Measurements from ENCODE around the gene CMTM8. TPM values are rescaled to one million over a fixed set of nuclear protein-coding genes. Genes with fewer than 3 reads are reported as not detected.

Gene CMTM8
- total RNA-seq, 2 donors from 2014 or later: 5.2 to 7.2 TPM

- H3K4me3 Mint-ChIP-seq: peak overlapping the region; percentile 78
These were observed 62.9 kb downstream of the CMTM8 start for GRCh38 chr3:32301426-32301825.

GRCh38 chr3:32302601-32303398, 64.3 kb downstream of the CMTM8 start:
- no peaks in the 10 kb centered on the region for H3K36me3 Mint-ChIP-seq (ENCODE audit: low read depth)
- no peak for ATAC-seq (replicated peaks)
- no peaks in the 10 kb centered on the region for H3K27me3 Mint-ChIP-seq
- peaks cover 4% of the 10 kb centered on the region for H3K9me3 Mint-ChIP-seq
- peak overlapping the region; percentile 78 for H3K4me3 Mint-ChIP-seq
- H3K27ac Mint-ChIP-seq: peak overlapping the region; percentile 79
- peaks cover 39% of the 10 kb centered on the region for H3K4me1 Mint-ChIP-seq

More at GRCh38 chr3:32301426-32301825, 62.9 kb downstream of the CMTM8 start:
- Mint-ChIP-seq H3K27me3 (no peaks in the 10 kb centered on the region), H3K9me3 (peaks cover under 1% of the 10 kb centered on the region), H3K4me1 (peaks cover 35% of the 10 kb centered on the region), H3K36me3 (ENCODE audit: low read depth) (no peaks in the 10 kb centered on the region), H3K27ac (peak overlapping the region; percentile 66)
- peak; percentile 34 for ATAC-seq (replicated peaks)

GRCh38 chr3:32303399-32303747, 64.9 kb downstream of the CMTM8 start:
- Mint-ChIP-seq H3K36me3 (ENCODE audit: low read depth) (no peaks in the 10 kb centered on the region), H3K4me1 (peaks cover 39% of the 10 kb centered on the region), H3K4me3 (peak overlapping the region; percentile 78), H3K9me3 (peaks cover 4% of the 10 kb centered on the region), H3K27me3 (no peaks in the 10 kb centered on the region), H3K27ac (peak overlapping the region; percentile 79)
- ATAC-seq (replicated peaks): peak; percentile 45

- Mint-ChIP-seq H3K9me3 (peaks cover 4% of the 10 kb centered on the region), H3K4me1 (peaks cover 39% of the 10 kb centered on the region), H3K4me3 (peak overlapping the region; percentile 78), H3K27ac (peak overlapping the region; percentile 79), H3K27me3 (no peaks in the 10 kb centered on the region), H3K36me3 (ENCODE audit: low read depth) (no peaks in the 10 kb centered on the region)
- no peak for ATAC-seq (replicated peaks)
These were observed 65.7 kb downstream of the CMTM8 start for GRCh38 chr3:32303977-32304881.

- Mint-ChIP-seq H3K27ac (no peak overlapping the region), H3K4me3 (no peak overlapping the region), H3K4me1 (peaks cover 39% of the 10 kb centered on the region), H3K9me3 (peaks cover 4% of the 10 kb centered on the region), H3K27me3 (no peaks in the 10 kb centered on the region), H3K36me3 (ENCODE audit: low read depth) (no peaks in the 10 kb centered on the region)
- peak; percentile 61 for ATAC-seq (replicated peaks)
These were observed 66.9 kb downstream of the CMTM8 start for GRCh38 chr3:32305361-32305876.

- peaks cover 4% of the 10 kb centered on the region for H3K9me3 Mint-ChIP-seq
- peaks cover 39% of the 10 kb centered on the region for H3K4me1 Mint-ChIP-seq
- no peak overlapping the region for H3K4me3 Mint-ChIP-seq
- no peak overlapping the region for H3K27ac Mint-ChIP-seq
- H3K36me3 Mint-ChIP-seq (ENCODE audit: low read depth): no peaks in the 10 kb centered on the region
- ATAC-seq (replicated peaks): no peak
- H3K27me3 Mint-ChIP-seq: no peaks in the 10 kb centered on the region
These were observed 67.6 kb downstream of the CMTM8 start for GRCh38 chr3:32306072-32306471.

- Mint-ChIP-seq H3K36me3 (ENCODE audit: low read depth) (no peaks in the 10 kb centered on the region), H3K9me3 (peaks cover 4% of the 10 kb centered on the region), H3K27me3 (no peaks in the 10 kb centered on the region), H3K4me3 (no peak overlapping the region), H3K4me1 (peaks cover 42% of the 10 kb centered on the region), H3K27ac (no peak overlapping the region)
- no peak for ATAC-seq (replicated peaks)
These were observed 69.1 kb downstream of the CMTM8 start for GRCh38 chr3:32307591-32307990.

- Mint-ChIP-seq H3K9me3 (peaks cover 4% of the 10 kb centered on the region), H3K4me1 (peaks cover 37% of the 10 kb centered on the region), H3K27me3 (no peaks in the 10 kb centered on the region), H3K27ac (no peak overlapping the region), H3K4me3 (no peak overlapping the region), H3K36me3 (ENCODE audit: low read depth) (no peaks in the 10 kb centered on the region)
- ATAC-seq (replicated peaks): no peak
These were observed 69.9 kb downstream of the CMTM8 start for GRCh38 chr3:32308378-32308777.

- Mint-ChIP-seq H3K27ac (no peak overlapping the region), H3K4me1 (peaks cover 35% of the 10 kb centered on the region), H3K36me3 (ENCODE audit: low read depth) (no peaks in the 10 kb centered on the region), H3K9me3 (peaks cover 4% of the 10 kb centered on the region), H3K27me3 (no peaks in the 10 kb centered on the region), H3K4me3 (no peak overlapping the region)
- no peak for ATAC-seq (replicated peaks)
These were observed 71.3 kb downstream of the CMTM8 start for GRCh38 chr3:32309654-32310242.

- H3K9me3 Mint-ChIP-seq: peaks cover 4% of the 10 kb centered on the region
- H3K27ac Mint-ChIP-seq: no peak overlapping the region
- no peaks in the 10 kb centered on the region for H3K36me3 Mint-ChIP-seq (ENCODE audit: low read depth)
- no peak for ATAC-seq (replicated peaks)
- no peak overlapping the region for H3K4me3 Mint-ChIP-seq
- peaks cover 35% of the 10 kb centered on the region for H3K4me1 Mint-ChIP-seq
- H3K27me3 Mint-ChIP-seq: no peaks in the 10 kb centered on the region
These were observed 71.9 kb downstream of the CMTM8 start for GRCh38 chr3:32310336-32310735.

GRCh38 chr3:32310918-32311839, 72.7 kb downstream of the CMTM8 start:
- ATAC-seq (replicated peaks): no peak
- Mint-ChIP-seq H3K27me3 (no peaks in the 10 kb centered on the region), H3K9me3 (peaks cover 4% of the 10 kb centered on the region), H3K27ac (no peak overlapping the region), H3K36me3 (ENCODE audit: low read depth) (no peaks in the 10 kb centered on the region), H3K4me3 (no peak overlapping the region), H3K4me1 (peaks cover 31% of the 10 kb centered on the region)

- Mint-ChIP-seq H3K9me3 (no peaks in the 10 kb centered on the region), H3K4me3 (no peak overlapping the region), H3K27me3 (no peaks in the 10 kb centered on the region), H3K36me3 (ENCODE audit: low read depth) (no peaks in the 10 kb centered on the region), H3K27ac (no peak overlapping the region), H3K4me1 (peaks cover 23% of the 10 kb centered on the region)
- no peak for ATAC-seq (replicated peaks)
These were observed 73.8 kb downstream of the CMTM8 start for GRCh38 chr3:32312251-32312650.

GRCh38 chr3:32313169-32313568, 74.7 kb downstream of the CMTM8 start:
- peak overlapping the region; percentile 72 for H3K27ac Mint-ChIP-seq
- no peaks in the 10 kb centered on the region for H3K9me3 Mint-ChIP-seq
- peaks cover 19% of the 10 kb centered on the region for H3K4me1 Mint-ChIP-seq
- no peaks in the 10 kb centered on the region for H3K36me3 Mint-ChIP-seq (ENCODE audit: low read depth)
- H3K4me3 Mint-ChIP-seq: peak overlapping the region; percentile 75
- ATAC-seq (replicated peaks): no peak
- no peaks in the 10 kb centered on the region for H3K27me3 Mint-ChIP-seq
